Transverse colon (tissue), 4 donors: ENCODE measurements around the gene ARFGAP3.

Experiments
- POLR2A ChIP-seq: fragments of 450-650 bp; IDR thresholded peaks from one replicate; pipeline ENCODE4 v1.6.1; 2016; ENCODE audit warnings: antibody characterized with exemption, mild to moderate bottlenecking, moderate library complexity
- POLR2AphosphoS5 ChIP-seq, 3 donors: sonication (generic); formaldehyde crosslinking; IDR thresholded peaks; one replicate each; pipeline ENCODE4 v1.6.1; 2016; ENCODE audit warnings: antibody characterized with exemption in 3 of 3
- TF ChIP-seq, protein P1 (sequence below), 5 experiments: fragments of 200-600 bp in 3 of 5; fragments of 450-650 bp in 2 of 5; sonication (generic) in 3 of 5; IDR thresholded peaks; 1 replicate in 2 of 5; 2 replicates in 3 of 5; pipeline ENCODE4 v1.5.1; 2016 to 2017; ENCODE audit warnings: antibody characterized with exemption in 5 of 5, inconsistent platforms in 3 of 5, mild to moderate bottlenecking in 2 of 5, moderate library complexity in 1 of 5

GRCh38 chr22:42760806-42761565 lies 96.1 kb downstream of the ARFGAP3 start:
- TF ChIP-seq POLR2AphosphoS5 (IDR thresholded peaks at IDR 0.05), result no peak
- TF ChIP-seq, protein P1, sequence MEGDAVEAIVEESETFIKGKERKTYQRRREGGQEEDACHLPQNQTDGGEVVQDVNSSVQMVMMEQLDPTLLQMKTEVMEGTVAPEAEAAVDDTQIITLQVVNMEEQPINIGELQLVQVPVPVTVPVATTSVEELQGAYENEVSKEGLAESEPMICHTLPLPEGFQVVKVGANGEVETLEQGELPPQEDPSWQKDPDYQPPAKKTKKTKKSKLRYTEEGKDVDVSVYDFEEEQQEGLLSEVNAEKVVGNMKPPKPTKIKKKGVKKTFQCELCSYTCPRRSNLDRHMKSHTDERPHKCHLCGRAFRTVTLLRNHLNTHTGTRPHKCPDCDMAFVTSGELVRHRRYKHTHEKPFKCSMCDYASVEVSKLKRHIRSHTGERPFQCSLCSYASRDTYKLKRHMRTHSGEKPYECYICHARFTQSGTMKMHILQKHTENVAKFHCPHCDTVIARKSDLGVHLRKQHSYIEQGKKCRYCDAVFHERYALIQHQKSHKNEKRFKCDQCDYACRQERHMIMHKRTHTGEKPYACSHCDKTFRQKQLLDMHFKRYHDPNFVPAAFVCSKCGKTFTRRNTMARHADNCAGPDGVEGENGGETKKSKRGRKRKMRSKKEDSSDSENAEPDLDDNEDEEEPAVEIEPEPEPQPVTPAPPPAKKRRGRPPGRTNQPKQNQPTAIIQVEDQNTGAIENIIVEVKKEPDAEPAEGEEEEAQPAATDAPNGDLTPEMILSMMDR (IDR thresholded peaks at IDR 0.05), result no peak
- no peak for TF ChIP-seq POLR2A
